RWPE2 (cell line): Measurements from ENCODE around the gene RECQL5.

Source experiments
- ATAC-seq: fragments of 200-7000 bp; cut with Tn5 transposase; 3 replicates; pipeline ENCODE4 v1.9.1; 2021; ENCODE audit warnings: low read depth
- DNase-seq: peaks from one replicate; pipeline ENCODE4 v3.0.0-alpha.2; 2020; ENCODE audit warnings: low spot score
- H3K27ac ChIP-seq: fragments of 450-650 bp; 2 replicates; pipeline ENCODE4 v1.5.1; 2017; ENCODE audit warnings: mild to moderate bottlenecking; ENCODE audit not compliant: poor library complexity, severe bottlenecking
- H3K27me3 ChIP-seq: fragments of 250-450 bp; sonication (Bioruptor Pico); 2 replicates; pipeline ENCODE4 v1.5.1; 2021; ENCODE audit warnings: mild to moderate bottlenecking, moderate library complexity; ENCODE audit not compliant: insufficient read depth, poor library complexity, severe bottlenecking
- H3K36me3 ChIP-seq: fragments of 250-450 bp; sonication (Bioruptor Pico); 2 replicates; pipeline ENCODE4 v1.5.1; 2020; ENCODE audit warnings: low read depth, mild to moderate bottlenecking, moderate library complexity
- H3K4me1 ChIP-seq: fragments of 250-450 bp; sonication (Bioruptor Pico); 2 replicates; pipeline ENCODE4 v1.5.1; 2021; ENCODE audit warnings: mild to moderate bottlenecking, moderate library complexity; ENCODE audit not compliant: insufficient read depth, poor library complexity, severe bottlenecking
- H3K4me3 ChIP-seq: fragments of 250-450 bp; sonication (Bioruptor Pico); 2 replicates; pipeline ENCODE4 v1.5.1; 2021; ENCODE audit warnings: mild to moderate bottlenecking, moderate library complexity; ENCODE audit not compliant: severe bottlenecking
- H3K9me3 ChIP-seq: fragments of 250-450 bp; sonication (Bioruptor Pico); 2 replicates; pipeline ENCODE4 v1.5.1; 2021; ENCODE audit warnings: mild to moderate bottlenecking, moderate library complexity; ENCODE audit not compliant: severe bottlenecking
- TF ChIP-seq, protein P1 (sequence below): fragments of 450-650 bp; IDR thresholded peaks from one replicate; pipeline ENCODE4 v1.5.1; 2017; ENCODE audit warnings: mild to moderate bottlenecking, moderate library complexity; ENCODE audit not compliant: poor library complexity, severe bottlenecking

Gene RECQL5

DNA sequence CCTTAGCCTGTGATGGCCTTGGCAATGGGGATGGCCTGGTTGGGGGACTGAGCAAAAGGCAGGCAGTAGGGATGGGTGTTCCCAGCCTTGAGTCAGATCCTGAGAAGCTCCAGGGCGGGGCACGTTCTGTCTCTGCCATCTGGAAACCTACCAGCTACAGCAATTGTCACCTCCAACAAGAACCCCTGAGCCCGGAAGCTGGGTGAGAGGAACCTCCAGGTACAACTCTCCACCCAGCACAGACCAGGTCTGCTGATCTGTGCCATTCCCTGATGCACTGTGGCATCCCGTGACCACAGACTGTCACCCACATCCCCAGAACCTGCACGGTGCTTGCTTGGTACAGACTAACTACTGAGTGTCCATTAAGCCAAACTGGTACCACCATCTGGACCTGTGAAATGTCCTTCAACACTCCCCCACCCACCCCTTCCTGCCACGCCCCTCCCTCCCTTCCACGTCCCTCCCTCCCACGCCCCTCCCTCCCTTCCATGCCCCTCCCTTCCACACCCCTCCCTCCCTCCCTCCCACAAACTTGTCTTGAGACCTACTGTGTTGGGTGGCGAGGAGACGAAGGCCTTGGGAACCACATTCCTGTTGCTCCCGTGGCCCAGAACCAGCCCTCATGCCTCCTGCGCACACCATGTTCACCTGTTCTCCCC is 62.8 kb downstream of the RECQL5 start:
- TF ChIP-seq, protein P1, sequence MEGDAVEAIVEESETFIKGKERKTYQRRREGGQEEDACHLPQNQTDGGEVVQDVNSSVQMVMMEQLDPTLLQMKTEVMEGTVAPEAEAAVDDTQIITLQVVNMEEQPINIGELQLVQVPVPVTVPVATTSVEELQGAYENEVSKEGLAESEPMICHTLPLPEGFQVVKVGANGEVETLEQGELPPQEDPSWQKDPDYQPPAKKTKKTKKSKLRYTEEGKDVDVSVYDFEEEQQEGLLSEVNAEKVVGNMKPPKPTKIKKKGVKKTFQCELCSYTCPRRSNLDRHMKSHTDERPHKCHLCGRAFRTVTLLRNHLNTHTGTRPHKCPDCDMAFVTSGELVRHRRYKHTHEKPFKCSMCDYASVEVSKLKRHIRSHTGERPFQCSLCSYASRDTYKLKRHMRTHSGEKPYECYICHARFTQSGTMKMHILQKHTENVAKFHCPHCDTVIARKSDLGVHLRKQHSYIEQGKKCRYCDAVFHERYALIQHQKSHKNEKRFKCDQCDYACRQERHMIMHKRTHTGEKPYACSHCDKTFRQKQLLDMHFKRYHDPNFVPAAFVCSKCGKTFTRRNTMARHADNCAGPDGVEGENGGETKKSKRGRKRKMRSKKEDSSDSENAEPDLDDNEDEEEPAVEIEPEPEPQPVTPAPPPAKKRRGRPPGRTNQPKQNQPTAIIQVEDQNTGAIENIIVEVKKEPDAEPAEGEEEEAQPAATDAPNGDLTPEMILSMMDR = no peak
- no peak overlapping the region for H3K27ac ChIP-seq

DNA sequence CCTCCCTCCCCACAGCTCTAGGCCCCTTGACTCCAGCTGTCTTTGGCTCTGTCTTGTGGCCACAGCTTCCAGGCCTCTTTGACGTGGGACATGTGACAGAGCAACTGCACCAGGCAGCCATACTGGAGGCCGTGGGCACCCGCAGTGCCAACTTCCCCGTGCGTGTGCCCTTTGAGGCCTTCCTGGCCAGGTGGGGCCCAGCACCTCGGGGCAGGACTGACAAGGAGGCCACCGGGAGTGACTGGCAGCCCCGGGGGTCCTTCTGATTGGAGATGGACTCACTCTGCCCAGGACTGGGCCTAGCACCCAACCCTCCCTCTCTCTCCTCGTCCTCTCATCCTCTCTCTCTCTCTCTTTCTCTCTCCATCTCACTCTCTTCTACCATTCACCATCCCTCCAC is 63.8 kb downstream of the RECQL5 start:
- no peaks in the 10 kb centered on the region for H3K36me3 ChIP-seq
- no peaks in the 10 kb centered on the region for H3K4me1 ChIP-seq
- no peaks in the 10 kb centered on the region for H3K9me3 ChIP-seq
- TF ChIP-seq, protein P1 = no peak
- H3K27me3 ChIP-seq = no peaks in the 10 kb centered on the region
- H3K27ac ChIP-seq = no peak overlapping the region
- DNase-seq (no peak), ATAC-seq (no peak)
- no peak overlapping the region for H3K4me3 ChIP-seq

More for the DNA sequence above, 62.8 kb downstream of the RECQL5 start:
- peak; percentile 55; the same call in 2 of the 3 replicates for ATAC-seq
- Histone ChIP-seq H3K4me1 (no peaks in the 10 kb centered on the region), H3K4me3 (no peak overlapping the region), H3K36me3 (no peaks in the 10 kb centered on the region), H3K27me3 (no peaks in the 10 kb centered on the region), H3K9me3 (no peaks in the 10 kb centered on the region)
- peak; percentile 58 for DNase-seq

DNA sequence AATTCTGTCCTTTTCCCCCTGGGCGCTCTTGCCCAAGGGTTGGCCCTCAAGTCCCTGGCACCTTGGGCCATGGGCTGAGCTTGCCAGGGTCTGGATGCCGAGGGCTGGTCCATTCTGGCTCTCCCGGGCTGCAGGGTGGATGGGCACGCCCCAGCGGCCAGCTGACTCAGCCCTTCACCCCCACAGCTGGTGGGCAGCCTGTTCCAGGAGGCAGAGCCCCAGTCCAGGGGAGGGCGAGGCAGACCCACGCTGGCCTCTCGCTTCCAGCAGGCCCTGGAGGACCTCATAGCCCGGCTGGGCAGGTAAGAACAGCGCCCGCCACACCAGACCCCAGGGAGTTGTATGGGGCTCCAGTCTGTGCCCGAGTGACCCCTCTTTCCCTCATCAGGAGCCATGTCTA is 64.3 kb downstream of the RECQL5 start:
- Histone ChIP-seq H3K36me3 (no peaks in the 10 kb centered on the region), H3K27ac (no peak overlapping the region), H3K4me3 (no peak overlapping the region), H3K27me3 (no peaks in the 10 kb centered on the region), H3K9me3 (no peaks in the 10 kb centered on the region), H3K4me1 (no peaks in the 10 kb centered on the region)
- no peak for ATAC-seq
- peak; percentile 63 for DNase-seq
- TF ChIP-seq, protein P1 = no peak

DNA sequence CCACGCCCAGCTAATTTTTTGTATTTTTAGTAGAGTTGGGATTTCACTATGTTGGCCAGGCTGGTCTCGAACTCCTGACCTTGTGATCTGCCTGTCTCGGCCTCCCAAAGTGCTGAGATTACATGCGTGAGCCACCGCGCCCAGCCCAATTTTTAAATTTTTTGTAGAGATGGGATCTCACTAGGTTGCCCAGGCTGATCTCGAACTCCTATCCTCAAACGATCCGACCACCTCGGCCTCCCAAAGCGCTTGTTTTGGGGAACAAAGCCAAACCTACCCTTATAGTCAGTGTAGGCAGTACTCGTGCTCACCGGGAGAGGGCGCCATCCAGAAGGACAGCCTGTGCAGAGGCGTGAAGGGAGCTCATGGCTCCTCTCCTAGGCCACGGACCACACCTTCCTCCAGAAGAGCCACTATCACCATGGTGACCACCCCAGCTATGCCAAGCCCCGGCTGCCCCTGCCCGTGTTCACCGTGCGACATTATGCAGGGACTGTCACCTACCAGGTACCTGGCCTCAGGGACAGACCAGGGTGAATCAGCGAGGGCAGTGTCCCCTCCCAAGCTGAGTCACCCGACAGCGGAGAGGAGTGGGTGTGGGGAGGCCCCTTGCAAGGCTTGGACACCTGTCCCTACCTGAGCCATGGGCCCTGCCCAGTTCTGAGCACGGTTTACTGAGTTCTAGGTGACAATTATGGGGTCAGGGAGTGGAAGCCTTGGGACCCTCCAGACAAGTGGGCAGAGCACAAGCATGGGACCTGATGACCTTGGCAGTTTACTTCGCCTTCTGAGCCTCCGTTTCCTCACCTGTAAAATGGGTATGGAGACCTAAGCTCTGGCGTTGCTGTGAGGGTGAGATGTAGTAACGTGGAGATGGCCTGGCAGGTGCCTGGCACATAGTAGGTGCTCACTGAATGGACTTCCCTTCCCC is 65.6 kb downstream of the RECQL5 start:
- Histone ChIP-seq H3K9me3 (no peaks in the 10 kb centered on the region), H3K4me3 (no peak overlapping the region), H3K27ac (no peak overlapping the region), H3K4me1 (no peaks in the 10 kb centered on the region), H3K27me3 (no peaks in the 10 kb centered on the region), H3K36me3 (no peaks in the 10 kb centered on the region)
- peak; percentile 30; the same call in 1 of the 3 replicates for ATAC-seq
- DNase-seq = peak; percentile 66
- TF ChIP-seq, protein P1 = peak; percentile 69
